Body of pancreas (tissue), 4 donors: ENCODE data around the gene NACC2.

ENCODE experiments used
- POLR2A ChIP-seq, 3 donors: fragments of 450-650 bp; IDR thresholded peaks; one replicate each; pipeline ENCODE4 v1.6.1; 2016; ENCODE audit warnings: antibody characterized with exemption in 3 of 3, mild to moderate bottlenecking in 2 of 3
- TF ChIP-seq, protein P1 (sequence below), 7 experiments: fragments of 450-650 bp in 4 of 7; fragments of 200-600 bp in 3 of 7; sonication (generic) in 3 of 7; IDR thresholded peaks; one replicate each; pipeline ENCODE4 v1.5.1; 2016 to 2019; ENCODE audit warnings: antibody characterized with exemption in 7 of 7

DNA sequence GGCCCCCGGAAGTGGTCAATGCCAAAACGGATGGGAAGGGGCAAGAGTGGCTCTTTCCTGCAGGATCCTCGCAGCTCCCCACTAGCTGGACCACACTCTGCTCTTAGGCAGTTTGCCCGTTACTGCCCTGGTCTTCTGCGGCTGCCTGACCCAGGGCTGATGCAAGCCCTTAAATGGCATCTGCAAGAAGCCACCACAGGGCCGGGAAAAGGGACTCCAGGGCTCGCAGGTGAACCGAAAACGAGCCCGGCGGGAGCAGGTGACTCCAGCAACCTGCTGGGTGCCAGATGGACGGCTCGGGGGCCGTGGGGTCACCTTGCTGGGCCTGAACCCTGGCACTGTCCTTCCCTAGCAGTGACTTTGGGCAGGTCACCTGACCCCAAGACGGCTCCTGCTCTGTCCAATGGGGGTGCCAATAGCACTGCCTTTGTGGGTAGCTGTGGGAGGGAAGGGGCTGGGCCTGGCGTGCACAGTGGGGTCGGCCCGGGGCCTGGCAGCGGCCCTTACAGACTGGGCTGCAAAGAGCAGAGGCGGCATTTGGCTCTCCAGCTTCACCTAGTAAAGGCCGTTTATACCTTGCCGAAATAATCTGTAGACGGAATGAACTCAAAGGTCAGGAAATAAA lies 22.3 kb upstream of the NACC2 start:
- TF ChIP-seq, protein P1, sequence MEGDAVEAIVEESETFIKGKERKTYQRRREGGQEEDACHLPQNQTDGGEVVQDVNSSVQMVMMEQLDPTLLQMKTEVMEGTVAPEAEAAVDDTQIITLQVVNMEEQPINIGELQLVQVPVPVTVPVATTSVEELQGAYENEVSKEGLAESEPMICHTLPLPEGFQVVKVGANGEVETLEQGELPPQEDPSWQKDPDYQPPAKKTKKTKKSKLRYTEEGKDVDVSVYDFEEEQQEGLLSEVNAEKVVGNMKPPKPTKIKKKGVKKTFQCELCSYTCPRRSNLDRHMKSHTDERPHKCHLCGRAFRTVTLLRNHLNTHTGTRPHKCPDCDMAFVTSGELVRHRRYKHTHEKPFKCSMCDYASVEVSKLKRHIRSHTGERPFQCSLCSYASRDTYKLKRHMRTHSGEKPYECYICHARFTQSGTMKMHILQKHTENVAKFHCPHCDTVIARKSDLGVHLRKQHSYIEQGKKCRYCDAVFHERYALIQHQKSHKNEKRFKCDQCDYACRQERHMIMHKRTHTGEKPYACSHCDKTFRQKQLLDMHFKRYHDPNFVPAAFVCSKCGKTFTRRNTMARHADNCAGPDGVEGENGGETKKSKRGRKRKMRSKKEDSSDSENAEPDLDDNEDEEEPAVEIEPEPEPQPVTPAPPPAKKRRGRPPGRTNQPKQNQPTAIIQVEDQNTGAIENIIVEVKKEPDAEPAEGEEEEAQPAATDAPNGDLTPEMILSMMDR (IDR thresholded peaks at IDR 0.05): no peak
- no peak for TF ChIP-seq POLR2A (IDR thresholded peaks at IDR 0.05)
